Pulmonary artery endothelial cell (primary cell): Measurements from ENCODE around the gene CAGE1. TPM values are rescaled to one million over a fixed set of nuclear protein-coding genes. Genes with fewer than 3 reads are reported as not detected.
A peak's percentile ranks its signal among the peaks of the same experiment; 100 is the strongest.
"Not testable (repeated sequence)": the region's sequence is repeated elsewhere in the genome, so short reads cannot be mapped to it uniquely, and the experiment has no call there.

Source experiments
- DNase-seq: peaks from one replicate; pipeline ENCODE4 v3.0.0-alpha.2; 2011; ENCODE audit warnings: low read depth, low spot score
- total RNA-seq: library from RNA; depleted of rRNA; stranded (reverse); fragments of >200 nt; gene quantifications from 2 replicates; pipeline ENCODE4 v1.2.3, GENCODE V29; 2014

The CAGE1 gene
- total RNA-seq, 1 donor from 2014 or later, result 0.13 TPM

DNA sequence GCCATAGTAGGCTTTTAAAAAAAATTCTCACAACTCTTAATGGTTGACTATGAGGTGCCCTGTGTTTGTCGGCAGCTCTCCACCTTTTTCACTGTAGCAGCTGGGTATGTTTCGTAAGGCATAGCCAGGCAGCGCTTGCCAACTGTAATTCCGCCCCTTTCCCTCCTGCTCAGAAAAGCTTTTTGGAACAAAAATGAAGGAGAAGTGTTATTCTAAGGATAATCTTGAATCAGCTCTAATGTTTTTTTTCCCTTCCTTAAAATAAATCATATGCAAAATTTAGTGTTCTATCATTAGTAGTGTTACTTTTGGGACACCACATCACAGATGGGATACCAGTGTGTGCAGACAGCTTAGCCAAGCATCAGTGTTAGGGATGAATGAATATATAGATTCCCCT is 21.3 kb upstream of the CAGE1 start:
- DNase-seq, result no peak

GRCh38 chr6:7409740-7410139 is 20.2 kb upstream of the CAGE1 start:
- DNase-seq, result no peak

- DNase-seq, result no peak
Measured at GRCh38 chr6:7406743-7407142, 17.2 kb upstream of the CAGE1 start.

DNA sequence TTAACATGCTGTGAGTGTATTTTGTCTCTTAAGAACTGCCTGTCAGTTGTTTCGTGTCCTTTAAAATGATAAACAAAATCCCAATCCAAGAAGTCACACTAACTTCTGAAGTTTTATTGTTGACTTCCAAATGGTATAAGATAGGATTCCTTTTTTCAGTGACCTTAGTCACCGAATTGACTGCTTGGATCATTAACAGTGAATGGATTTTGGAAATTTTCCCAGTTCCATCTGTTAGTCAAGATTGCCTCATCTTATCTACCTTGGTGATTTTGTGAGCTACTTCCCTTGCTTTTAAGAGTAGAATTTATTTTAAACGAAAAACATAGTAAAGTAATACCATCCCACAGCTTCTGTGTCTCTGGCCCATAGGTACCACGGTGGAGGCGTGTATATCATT is 15.0 kb upstream of the CAGE1 start:
- no peak for DNase-seq

DNA sequence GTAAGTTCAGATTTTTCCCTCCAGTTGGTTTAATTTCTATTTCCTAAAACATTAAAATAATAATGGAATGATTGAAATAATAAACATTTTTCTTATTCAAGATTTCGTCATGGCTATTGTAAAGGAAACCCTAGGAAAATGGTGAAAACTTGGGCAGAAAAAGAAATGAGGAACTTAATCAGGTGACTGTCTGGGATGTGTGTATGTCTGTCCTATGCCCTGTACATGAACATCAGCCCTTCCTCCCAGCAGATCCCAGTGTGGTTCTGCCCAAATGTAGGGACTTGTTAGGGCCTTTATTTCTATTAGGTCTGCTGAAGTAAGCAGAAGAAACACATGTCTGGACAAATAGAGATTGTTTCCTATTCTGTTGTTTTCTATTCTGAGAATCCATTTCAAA is 13.2 kb upstream of the CAGE1 start:
- DNase-seq, result no peak

- DNase-seq, result no peak
Measured at GRCh38 chr6:7401075-7401474, 11.5 kb upstream of the CAGE1 start.

GRCh38 chr6:7392402-7392801 is 2.9 kb upstream of the CAGE1 start:
- DNase-seq, result no peak

- no peak for DNase-seq
Measured at GRCh38 chr6:7391151-7391550, 1.6 kb upstream of the CAGE1 start.

- no peak for DNase-seq
Measured at GRCh38 chr6:7390226-7390878, 810 bp upstream of the CAGE1 start.

GRCh38 chr6:7389162-7389450 is 436 bp downstream of the CAGE1 start:
- peak; percentile 20 for DNase-seq

DNA sequence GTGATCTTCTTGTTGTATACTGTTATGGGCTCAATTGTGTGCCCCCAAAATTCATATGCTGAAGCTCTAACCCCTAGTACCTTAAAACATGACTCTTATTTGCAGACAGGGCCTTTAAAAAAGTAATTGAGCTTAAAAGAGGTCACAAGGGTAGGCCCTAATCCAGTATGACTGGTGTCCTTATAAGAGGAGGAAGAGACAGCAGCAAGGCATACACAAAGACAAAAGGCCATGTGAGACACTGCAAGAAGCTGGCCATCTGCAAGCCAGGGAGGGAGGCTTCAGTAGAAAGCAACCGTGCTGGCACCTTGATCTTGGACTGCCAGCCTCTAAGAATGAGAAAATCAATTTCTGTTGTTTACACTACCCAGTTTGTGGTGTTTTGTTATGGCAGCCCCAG is 8.4 kb downstream of the CAGE1 start:
- no peak for DNase-seq

DNA sequence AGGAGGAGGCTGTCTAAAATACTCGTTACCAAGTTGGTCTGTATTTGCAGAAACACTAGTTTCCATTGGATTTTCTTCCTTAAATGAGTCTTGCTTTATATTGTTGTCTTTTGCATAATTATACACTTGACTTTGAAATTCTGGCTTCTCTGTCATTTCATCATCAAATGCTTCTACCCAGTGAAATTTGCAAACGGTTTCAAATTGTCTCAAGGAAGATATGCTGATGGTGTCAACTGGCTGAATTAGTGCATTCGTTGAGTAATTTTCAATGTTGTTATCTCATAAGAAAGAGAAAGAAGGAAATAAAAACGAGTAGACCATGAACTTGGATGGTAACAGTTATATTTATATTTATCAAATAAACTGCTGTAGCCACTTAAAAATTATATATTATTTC is 10.8 kb downstream of the CAGE1 start:
- no peak for DNase-seq

GRCh38 chr6:7377961-7378360 is 11.6 kb downstream of the CAGE1 start:
- DNase-seq, result no peak

DNA sequence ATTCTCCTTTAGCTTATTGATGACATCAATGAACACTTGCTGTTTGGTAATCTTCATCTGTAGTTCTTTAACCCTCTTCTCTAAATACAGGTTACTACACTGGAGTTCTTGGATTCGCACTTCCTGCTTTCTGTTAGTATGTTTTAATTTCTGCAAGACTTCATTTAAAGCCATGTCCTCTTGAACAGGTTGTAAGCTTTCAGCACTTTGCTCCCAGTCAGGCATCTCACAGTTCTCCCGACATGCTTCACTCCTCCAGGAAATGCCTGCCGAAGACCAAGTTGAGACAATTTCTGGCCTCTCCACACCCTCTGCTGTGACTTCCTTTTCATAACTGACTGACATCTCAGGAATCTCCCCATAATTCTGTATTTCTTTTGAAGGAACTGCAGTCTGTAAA is 15.8 kb downstream of the CAGE1 start:
- DNase-seq, result no peak

GRCh38 chr6:7367408-7367807 is 22.1 kb downstream of the CAGE1 start:
- DNase-seq, result no peak

DNA sequence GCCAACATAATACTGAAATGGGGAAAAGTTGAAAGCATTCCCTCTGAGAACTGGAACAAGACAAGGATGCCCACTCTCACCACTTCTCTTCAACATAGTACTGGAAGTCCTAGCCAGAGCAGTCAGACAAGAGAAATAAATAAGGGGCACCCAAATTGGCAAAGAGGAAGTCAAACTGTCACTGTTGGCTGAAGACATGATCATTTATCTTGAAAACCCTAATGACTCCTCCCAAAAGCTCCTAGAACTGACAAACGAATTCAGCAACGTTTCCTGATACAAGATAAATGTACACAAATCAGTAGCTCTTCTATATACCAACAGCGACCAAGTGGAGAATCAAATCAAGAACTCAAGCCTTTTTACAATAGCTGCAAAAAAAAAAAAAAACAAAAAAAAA is 37.6 kb downstream of the CAGE1 start:
- not testable (repeated sequence) for DNase-seq

DNA sequence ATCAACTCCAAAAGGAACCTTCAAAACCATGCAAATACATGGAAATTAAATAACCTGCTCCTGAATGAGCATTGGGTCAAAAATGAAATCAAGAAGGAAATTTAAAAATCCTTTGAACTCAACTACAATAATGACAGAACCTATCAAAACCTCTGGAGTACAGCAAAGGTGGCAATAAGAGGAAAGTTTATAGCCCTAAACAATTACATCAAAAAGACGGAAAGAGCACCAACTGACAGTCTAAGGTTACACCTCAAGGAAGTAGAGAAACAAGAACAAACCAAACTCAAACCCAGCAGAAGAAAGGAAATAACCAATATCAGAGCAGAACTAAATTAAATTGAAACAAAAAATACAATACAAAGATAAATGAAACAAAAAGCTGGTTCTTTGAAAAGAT is 39.0 kb downstream of the CAGE1 start:
- not testable (repeated sequence) for DNase-seq

DNA sequence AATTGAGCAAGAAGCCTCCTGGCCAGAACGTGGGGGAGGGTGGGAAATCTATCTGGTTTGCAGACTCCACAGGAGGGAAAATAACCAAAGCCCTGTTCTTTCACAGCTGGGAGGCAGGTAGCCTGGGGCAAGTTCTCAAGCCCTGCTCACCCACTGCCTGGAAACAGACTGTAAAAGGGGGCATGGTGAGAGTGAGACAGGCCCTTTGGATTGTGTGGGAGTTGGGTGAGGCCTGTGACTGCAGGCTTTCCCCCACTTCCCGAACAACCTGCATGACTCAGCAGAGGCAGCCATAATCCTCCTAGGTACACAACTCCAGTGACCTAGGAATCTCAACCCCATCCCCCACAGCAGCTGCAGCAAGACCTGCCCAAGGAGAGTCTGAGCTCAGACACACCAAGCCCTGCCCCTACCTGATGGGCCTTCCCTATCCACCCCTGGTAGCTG is 42.0 kb downstream of the CAGE1 start:
- DNase-seq, result not testable (repeated sequence)

- not testable (repeated sequence) for DNase-seq
Measured at GRCh38 chr6:7344773-7345450, 44.6 kb downstream of the CAGE1 start.

GRCh38 chr6:7343546-7344475 is 45.7 kb downstream of the CAGE1 start:
- no peak for DNase-seq

DNA sequence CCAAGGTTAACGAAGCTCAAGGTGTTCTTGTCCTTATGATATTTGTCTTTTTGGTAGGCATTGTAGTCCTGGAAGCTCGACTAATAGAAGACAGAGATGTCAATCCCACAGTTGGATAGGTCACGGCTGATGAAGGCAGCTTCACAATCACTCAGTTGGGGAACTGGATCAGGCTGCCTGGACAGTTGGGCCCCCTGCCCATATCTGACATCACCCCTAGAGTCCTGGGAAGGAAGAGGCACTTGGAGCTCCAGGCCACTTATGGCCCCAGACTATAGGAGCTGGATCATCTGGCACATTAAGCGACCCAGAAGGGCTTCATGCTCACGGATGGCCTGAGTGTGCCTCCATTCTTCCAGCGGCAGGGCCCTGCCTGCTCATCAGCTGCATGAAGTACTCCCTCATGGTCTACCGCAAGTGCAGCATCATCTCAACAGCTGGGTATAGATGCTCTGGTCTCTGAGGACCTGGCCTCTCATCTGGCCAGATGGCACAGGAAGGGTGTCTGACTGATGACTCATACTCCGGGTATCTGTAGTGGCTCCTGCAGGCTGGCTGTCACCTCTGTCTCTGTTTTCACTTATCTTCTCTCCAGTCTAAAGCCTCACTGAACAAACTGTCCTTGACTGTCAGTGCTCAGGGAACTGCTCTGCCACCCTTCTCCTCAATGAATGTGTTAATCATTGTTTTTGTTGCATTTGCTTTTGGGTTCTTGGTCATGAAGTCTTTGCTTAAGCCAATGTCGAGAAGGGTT is 47.4 kb downstream of the CAGE1 start:
- DNase-seq, result no peak

DNA sequence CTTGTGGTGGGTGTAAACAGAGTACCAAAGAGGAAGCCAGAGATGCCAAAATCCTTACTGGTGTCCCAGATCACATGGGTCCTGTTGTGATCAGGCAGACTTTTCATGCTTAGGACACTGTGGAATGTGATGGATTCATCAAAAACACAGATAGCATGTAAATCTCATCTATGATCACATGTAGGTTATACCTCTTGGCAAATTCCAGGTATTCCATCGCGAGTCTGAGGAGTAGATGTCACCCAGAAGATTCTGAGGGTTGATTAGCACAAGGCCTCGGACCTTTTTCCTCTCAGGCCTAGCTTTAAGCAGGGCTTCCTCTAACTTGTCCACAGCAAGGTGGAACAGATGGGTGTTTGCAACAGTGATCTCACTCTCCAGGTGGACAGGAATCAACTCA is 48.3 kb downstream of the CAGE1 start:
- DNase-seq, result no peak
